GM21526 (cell line): ENCODE measurements around the gene CMTM4.
"Not testable (repeated sequence)": the region's sequence is repeated elsewhere in the genome, so short reads cannot be mapped to it uniquely, and the experiment has no call there.

Experiments
- ATAC-seq: cut with Tn5 transposase; IDR thresholded peaks from one replicate; pipeline ENCODE4 v1.9.1; 2021; ENCODE audit warnings: moderate library complexity; ENCODE audit not compliant: unreplicated experiment, low FRiP score

Gene CMTM4

DNA sequence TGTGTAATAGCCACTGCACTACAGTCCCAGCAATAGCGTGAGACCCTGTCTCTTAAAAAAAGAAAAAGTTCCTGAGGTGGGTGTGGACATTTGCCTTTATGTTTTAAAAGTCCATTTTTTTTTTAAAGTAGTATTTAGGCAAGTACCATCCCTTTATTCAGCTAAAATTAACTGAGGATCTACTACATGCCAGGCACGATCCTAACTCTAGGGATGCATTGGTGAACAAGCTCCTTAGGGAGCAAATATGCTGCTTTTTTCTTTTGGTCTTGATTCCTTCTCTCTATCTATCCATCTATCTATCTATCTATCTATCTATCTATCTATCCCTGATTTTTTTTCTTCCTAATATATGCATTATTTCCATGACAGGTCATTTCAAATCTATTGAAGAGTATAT, 47.4 kb downstream of the CMTM4 start:
- ATAC-seq = no peak

GRCh38 chr16:66647866-66648265, 48.7 kb downstream of the CMTM4 start:
- ATAC-seq = no peak

DNA sequence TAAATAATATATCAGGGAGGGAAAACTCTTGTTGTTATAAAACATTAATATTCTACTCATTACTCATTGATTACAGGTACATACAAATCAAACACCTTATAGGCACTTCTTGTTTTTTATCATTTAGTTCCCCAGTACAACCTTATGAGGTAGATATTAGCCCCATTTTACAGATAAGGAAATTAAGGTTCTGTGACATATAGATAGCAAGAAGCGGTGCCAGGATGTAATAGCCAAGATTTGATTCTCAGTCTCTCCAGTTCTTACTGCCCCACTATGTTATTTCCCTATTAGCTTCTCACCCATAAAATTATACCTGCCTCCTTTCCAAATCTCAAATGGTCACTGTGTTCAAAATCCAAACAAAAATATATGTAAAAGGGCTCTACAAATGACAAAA, 55.2 kb downstream of the CMTM4 start:
- ATAC-seq = no peak

- no peak for ATAC-seq
Measured at GRCh38 chr16:66640724-66641314, 55.7 kb downstream of the CMTM4 start.

DNA sequence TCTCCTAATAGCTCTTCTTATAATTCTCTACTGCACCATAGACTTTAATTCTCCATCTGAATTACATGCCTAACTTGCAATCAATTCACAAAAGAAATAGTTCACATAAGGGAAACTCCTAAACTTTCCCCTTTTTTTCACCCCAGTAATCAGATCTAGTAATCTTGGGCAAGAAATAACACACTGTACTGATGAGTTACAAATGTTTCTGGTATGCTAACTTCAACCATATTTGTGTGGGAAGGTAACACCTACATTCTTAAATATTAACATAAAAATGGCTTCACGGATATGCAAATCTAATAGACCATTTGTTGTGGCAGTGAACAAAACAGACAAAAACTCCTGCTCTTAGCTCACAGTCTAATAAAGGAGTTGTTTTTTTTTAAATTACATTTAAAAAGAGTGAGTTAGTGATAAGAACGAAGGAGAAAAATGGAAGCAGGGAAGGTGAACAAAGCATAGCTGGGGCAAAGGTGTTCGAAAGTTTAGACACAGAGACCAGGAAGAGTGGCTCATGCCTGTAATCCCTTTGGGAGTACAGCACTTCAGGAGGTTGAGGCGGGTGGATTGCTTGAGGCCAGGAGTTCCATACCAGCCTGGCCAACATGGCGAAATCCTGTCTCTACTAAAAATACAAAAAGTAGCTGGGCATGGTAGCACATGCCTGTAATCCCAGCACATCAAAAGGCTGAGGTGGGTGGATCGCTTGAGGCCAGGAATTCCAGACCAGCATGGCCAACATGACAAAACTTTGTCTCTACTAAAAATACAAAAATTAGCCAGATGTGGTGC, 57.3 kb downstream of the CMTM4 start:
- no peak for ATAC-seq

- no peak for ATAC-seq
Measured at GRCh38 chr16:66637806-66638205, 58.7 kb downstream of the CMTM4 start.

GRCh38 chr16:66636199-66636598, 60.3 kb downstream of the CMTM4 start:
- no peak for ATAC-seq

DNA sequence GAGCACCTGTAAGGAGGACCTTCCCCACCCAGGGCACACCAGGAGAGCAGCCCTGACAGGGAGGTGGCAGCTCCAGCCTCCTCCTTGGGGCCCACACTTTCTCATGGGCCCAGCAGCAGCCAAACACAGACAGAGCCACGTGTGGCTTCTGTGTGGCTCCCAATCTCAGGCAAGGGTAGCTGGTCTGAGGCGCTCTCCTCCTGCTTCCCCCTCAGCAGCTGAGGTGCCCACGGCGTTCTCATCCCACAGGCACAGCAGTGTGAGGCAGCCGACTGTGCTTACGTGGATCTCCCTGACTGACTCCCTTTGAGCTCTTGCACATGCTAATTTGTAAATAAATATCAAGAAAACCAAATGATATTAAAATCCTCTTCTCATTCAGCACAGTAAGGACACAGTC, 61.1 kb downstream of the CMTM4 start:
- no peak for ATAC-seq

- no peak for ATAC-seq
Measured at GRCh38 chr16:66634527-66635196, 61.9 kb downstream of the CMTM4 start.

DNA sequence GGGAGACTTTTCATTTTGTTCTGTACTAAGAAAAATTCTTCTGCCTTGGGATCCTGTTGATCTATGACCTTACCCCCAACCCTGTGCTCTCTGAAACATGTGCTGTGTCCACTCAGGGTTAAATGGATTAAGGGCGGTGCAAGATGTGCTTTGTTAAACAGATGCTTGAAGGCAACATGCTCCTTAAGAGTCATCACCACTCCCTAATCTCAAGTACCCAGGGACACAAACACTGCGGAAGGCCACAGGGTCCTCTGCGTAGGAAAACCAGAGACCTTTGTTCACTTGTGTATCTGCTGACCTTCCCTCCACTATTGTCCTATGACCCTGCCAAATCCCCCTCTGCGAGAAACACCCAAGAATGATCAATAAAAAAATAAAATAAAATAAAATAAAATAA, 65.0 kb downstream of the CMTM4 start:
- not testable (repeated sequence) for ATAC-seq

- ATAC-seq = not testable (repeated sequence)
Measured at GRCh38 chr16:66630561-66631260, 65.8 kb downstream of the CMTM4 start.

DNA sequence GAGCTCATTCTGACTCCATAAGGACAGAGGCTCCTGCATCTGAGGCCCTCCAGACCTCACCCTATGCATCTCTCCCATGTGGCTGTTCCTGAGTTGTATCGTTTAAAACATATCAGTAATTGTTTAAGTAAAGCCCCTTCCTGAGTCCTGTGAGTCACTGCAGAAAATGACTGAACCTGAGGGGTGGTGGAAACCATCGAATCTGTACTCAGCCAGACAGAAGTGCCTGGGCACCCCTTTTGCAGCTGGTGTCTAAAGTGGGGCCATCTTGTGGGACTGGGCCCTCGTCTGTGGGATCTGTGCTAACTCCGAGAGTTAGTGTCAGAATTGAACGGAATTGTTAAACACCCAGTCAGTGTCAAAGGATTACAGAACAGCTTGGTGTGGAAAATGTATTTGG, 66.7 kb downstream of the CMTM4 start:
- ATAC-seq = no peak

DNA sequence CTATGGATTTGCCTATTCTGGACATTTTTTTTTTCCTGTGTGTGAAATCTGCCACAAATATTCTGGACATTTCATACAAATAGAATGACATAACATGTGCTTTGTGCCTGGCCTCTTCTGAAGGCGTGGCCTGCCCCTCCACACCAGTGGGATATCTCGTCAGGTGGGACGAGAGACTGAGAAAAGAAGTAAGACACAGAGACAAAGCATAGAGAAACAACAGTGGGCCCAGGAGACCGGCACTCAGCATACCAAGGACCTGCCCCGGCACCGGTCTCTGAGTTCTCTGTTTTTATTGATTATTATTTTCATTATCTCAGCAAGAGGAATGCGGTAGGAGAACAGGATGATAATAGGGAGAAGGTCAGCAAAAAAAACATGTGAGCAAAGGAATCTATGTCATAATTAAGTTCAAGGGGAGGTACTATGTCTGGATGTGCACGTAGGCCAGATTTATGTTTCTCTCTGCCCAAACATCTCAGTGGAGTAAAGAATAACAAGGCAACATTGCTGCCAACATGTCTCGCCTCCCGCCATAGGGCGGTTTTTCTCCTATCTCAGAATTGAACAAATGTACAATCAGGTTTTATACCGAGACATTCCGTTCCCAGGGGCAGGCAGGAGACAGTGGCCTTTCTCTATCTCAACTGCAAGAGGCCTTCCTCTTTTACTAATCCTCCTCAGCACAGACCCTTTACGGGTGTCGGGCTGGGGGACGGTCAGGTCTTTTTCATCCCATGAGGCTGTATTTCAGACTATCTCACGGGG, 68.7 kb downstream of the CMTM4 start:
- ATAC-seq = not testable (repeated sequence)

- ATAC-seq = no peak
Measured at GRCh38 chr16:66623755-66624154, 72.8 kb downstream of the CMTM4 start.

GRCh38 chr16:66622863-66623262, 73.7 kb downstream of the CMTM4 start:
- ATAC-seq = no peak

GRCh38 chr16:66621973-66622372, 74.6 kb downstream of the CMTM4 start:
- ATAC-seq = no peak

DNA sequence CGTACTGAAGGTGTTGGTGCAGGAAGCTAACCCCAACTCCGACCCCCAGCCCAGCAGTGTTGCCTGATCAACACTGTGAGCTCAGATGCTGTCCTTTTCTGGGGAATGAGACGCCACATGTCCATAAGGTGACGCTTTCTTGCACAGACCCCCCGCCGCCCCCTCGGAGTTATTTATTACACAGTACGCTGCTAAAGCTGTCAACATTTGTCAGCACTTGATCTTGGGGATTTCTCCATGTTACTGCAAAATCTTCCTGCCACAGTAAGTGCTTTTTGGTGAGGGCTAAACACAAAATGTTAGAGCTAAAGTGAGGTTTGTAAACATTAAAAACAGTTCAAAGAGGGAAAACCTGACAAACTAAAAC, 76.1 kb downstream of the CMTM4 start:
- no peak for ATAC-seq

DNA sequence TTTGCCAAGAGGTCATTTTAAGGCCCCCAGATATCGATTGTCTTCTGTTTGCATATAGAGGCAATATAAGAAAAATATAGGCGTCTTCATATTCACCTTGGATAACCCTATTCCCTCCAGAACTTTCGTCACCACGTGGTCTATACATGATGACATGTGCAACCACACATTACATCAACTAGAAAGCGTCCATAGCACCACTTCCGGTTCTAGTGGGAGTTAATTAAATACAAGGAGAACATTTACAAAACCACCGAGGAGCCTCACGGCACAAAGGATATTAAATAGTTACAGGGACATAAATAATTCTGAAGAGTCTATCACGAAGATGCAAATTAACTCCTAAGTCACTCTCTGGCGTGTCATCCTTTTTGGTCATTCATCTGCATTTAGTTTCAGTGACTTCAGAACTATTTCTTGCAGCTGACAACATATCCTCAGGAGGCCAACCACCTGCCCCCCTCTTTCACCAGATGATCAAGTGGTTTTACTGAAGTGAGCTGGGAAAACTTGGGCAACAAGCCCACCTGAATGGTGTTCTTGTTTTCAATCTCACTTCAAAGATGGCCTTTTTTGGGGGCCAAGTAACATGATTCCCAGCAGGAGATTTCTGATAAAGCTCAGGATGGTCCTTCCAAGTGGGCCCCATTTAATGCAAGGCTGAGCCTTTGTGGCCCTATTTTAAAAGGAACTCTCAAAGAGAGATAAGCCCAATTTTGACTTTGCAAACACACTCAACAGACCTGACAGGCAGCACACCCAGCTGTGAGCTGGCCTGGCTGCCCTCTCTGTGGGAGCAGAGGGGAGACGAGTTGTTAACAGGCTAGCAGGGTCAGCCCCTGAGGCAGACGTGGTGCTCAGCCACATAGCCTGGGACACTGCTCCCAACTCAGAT, 76.8 kb downstream of the CMTM4 start:
- ATAC-seq = no peak

DNA sequence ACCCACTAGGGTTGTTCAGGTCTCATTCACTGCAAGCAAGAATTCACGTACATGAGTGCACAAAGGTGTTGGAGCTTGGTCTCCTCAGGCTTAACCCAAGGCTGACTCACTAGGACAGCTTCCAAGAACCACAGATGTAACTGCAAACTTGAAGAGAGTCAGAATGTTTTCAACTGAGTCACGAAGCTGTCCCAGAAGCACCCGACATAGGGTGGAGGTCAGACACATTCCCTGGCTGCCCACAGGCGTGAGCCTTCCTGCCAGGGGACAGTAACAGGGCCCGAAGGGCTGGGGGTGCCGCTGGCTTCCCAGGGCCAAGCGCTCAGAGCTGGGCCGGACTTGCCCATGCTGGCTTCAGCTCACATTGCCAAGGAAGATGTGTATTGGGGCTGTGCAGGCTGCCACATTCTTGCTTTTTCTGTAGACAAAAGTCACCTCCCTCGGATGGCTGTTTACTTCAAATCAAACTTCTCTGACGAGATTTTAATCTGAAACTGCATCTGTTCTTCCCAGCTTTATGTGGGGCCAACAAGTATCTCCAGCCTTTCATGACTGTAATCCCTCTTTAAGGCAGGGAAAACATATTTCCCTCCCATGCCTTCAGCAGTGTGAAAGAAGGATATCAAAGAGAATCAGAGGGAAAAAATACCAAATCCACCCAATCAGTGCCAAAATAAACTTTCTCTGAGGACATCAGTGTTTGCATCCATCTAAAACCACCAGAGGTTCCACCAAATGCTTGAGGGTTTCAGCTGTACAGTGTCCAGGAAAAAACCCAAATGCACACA, 77.8 kb downstream of the CMTM4 start:
- no peak for ATAC-seq
